GM21619 (cell line): ENCODE results near the gene RHOBTB1.

ENCODE experiments used
- ATAC-seq: cut with Tn5 transposase; IDR thresholded peaks from one replicate; pipeline ENCODE4 v1.9.1; 2021; ENCODE audit not compliant: unreplicated experiment

RHOBTB1 gene

GRCh38 chr10:60967260-60967659, 23.3 kb upstream of the RHOBTB1 start:
- ATAC-seq: no peak

- no peak for ATAC-seq
Measured at GRCh38 chr10:60965696-60966095, 21.7 kb upstream of the RHOBTB1 start.

GRCh38 chr10:60964257-60965235, 20.6 kb upstream of the RHOBTB1 start:
- ATAC-seq: peak; percentile 48

DNA sequence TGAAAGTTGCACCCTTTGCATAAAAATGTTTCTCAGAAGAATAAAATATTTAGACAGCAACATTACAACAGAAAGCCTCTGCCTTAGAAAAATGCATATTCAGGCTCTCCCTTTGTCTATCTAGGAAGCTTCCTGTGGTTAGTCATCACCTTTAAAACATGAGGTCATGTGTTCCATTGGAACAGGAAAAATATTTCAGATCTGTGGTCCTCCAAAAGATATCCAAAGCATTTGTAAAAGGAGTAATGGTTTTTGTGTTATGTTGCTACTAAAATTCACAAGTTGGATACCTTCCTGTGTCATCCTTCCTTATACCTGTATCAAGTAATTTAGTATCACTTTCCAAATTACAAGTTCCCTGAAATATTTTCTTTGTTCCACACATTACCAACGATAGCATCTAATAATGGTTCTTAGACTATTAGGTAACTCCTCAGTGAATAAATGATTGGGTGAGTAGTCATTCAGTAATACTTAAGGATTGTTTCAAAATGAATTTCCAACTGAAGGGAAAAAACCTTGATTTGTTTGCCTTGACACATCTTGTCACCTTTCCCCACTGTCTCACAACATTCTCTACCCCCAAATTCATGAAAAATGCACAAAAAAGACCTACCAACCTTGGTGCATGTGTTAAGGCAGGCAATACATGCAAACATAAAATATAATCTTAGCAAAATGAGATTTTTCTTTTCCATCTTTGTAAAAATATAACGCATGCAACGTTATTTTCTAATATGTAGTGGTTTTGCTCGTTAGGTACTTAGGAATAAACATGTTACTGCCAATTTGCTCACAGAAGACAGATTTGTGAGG, 19.7 kb upstream of the RHOBTB1 start:
- ATAC-seq: no peak

DNA sequence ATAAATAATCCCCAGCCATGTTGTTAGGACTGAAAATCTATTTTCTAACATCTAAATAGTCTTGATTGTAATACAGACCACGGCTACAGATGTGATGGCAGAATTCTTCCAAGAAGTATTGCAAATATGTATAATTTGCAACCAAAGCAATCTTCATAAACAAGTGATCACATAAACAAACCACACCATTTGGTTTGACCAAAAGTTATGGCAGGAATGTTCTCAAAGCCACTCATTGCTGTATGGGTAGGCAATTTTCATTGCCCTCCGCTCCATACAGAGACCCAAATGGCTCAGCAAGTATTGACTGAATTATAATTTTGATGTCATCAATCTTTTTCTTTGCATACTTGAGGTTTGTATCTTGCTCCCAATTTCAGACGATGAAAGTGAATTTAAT, 19.0 kb upstream of the RHOBTB1 start:
- ATAC-seq: no peak

DNA sequence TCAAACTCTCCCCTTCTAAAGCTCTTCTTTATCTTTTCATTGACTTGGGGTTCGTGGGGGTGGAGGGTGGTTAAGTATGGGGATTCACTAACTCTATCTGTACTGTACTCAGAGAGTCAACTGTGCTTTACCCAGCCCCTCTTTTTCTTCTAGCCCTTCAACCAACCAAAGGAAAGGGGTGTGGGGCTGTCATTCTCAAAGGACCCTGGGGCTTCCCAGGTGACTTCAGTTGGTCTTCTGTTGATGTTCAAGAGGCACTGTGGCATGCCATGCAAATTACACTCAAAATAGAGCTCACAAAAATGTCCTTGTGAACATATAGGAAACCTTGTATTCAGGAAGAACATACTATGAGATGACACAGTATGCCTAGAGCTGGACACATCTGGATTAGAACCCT, 16.9 kb upstream of the RHOBTB1 start:
- ATAC-seq: no peak

- ATAC-seq: no peak
Measured at GRCh38 chr10:60960031-60960430, 16.0 kb upstream of the RHOBTB1 start.

- ATAC-seq: no peak
Measured at GRCh38 chr10:60958892-60959601, 15.1 kb upstream of the RHOBTB1 start.

GRCh38 chr10:60957667-60958221, 13.8 kb upstream of the RHOBTB1 start:
- no peak for ATAC-seq

DNA sequence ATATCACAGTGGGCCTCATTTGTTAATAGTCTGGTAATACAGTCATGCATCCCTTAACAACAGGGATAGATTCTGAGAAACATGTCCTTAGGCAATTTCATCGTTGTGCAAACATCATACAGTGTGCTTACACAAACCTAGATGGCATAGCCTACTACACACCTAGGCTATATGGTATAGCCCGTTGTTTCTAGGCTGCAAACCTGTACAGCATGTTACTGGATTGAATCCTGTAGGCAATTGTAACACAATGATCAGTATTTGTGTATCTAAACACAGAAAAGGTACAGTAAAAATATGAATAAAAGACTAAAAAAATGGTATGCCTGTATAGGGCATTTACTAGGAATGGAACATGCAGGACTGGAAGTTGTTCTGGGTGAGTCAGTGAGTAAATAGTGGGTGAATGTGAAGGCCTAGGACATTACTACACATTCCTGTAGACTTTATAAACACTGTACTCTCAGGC, 12.0 kb upstream of the RHOBTB1 start:
- ATAC-seq: no peak

GRCh38 chr10:60955316-60955715, 11.3 kb upstream of the RHOBTB1 start:
- no peak for ATAC-seq

DNA sequence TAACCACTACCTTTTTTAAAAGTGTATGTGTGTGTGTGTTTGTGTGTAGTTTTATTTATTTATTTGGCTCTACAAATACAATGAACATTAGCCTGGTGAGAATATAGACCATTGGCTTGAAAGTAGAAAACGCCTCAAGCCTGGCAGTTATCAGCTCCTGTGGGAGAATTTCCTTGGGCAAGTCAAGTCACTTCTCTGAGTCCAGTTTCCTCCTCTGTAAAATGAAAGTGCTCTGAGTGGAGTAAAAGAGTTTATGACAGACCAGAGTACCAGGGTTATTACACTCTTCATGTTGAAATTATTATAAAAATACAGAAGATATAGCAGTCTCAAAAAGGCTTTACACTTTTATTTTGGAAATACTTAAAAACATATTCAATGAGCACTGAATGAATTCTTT, 10.1 kb upstream of the RHOBTB1 start:
- ATAC-seq: no peak

GRCh38 chr10:60953420-60953819, 9.4 kb upstream of the RHOBTB1 start:
- ATAC-seq: no peak

- ATAC-seq: no peak
Measured at GRCh38 chr10:60952846-60953220, 8.8 kb upstream of the RHOBTB1 start.

DNA sequence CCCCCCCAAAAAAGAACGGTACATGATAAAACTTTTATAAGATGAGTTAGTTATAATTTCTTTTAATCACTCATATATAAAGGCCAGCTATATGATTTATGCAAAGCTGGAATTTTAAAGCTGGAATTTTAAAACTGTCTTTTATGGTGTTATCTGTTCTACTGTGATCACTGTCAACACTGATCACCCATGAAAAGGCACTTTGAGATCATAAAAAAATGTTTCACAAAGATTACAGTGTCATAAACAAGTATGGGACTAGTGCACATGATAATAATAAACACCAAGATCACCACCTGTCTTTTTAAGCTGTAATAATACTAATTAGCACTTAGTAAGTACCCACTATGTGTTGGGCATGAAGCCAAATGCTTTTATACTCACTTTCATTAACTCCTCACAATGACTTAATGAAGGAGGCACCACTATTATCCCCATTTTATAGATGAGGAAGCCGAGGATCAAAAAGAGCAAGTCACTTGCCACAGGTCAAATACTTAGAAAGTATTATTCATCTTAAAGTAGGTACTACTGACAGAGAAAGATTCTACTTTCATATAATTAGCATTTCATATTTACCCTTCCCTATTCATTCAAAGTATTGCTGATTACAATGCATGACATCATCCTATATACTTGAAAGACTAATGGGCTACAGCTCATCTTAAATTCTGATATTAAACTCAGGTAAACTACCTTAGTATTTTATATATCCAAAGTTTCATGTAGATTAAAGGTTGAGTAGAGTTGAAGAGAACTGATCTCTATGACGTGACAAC, 8.3 kb upstream of the RHOBTB1 start:
- no peak for ATAC-seq

GRCh38 chr10:60951272-60951724, 7.3 kb upstream of the RHOBTB1 start:
- no peak for ATAC-seq

GRCh38 chr10:60950300-60950699, 6.3 kb upstream of the RHOBTB1 start:
- peak; percentile 70 for ATAC-seq

GRCh38 chr10:60948851-60949250, 4.9 kb upstream of the RHOBTB1 start:
- ATAC-seq: no peak

DNA sequence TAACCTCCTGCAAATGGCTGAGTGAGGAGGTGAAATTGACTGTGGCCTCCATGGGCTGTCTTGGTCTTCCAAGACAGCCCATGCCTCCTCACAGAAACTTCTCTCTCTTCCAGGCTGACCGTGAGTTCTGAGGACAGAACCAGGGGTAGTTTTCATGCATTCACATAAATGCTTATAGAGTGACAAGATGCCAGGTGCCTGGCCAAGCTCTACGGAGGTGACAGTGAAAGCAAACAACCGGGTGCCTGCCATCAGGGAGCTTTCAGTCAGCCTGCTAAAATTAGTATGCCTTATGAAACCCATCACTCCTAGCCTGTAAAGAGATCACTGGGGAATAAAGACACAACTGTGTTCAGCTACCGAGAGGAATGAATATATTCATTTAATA, 919 bp upstream of the RHOBTB1 start:
- no peak for ATAC-seq
